Cerebellar nuclear complex (tissue), 1 donor: ENCODE measurements around the gene CHST11.

ENCODE experiments used
- DNase-seq, 2 experiments: peaks; one replicate each; lab custom pipeline; 2025; lab: John Stamatoyannopoulos, UW

CHST11 gene

GRCh38 chr12:104698871-104699270, 242.1 kb downstream of the CHST11 start:
- DNase-seq: no peak

- DNase-seq: no peak
Observed at GRCh38 chr12:104699489-104700190, 242.9 kb downstream of the CHST11 start.

- DNase-seq: no peak
Observed at GRCh38 chr12:104700324-104700723, 243.6 kb downstream of the CHST11 start.

GRCh38 chr12:104701301-104701700, 244.6 kb downstream of the CHST11 start:
- no peak for DNase-seq

GRCh38 chr12:104701756-104702155, 245.0 kb downstream of the CHST11 start:
- DNase-seq: no peak

GRCh38 chr12:104702565-104703139, 245.9 kb downstream of the CHST11 start:
- DNase-seq: no peak

GRCh38 chr12:104703372-104703771, 246.6 kb downstream of the CHST11 start:
- DNase-seq: no peak

- no peak for DNase-seq
Observed at GRCh38 chr12:104704224-104704779, 247.6 kb downstream of the CHST11 start.

GRCh38 chr12:104707194-104707593, 250.4 kb downstream of the CHST11 start:
- no peak for DNase-seq

- no peak for DNase-seq
Observed at GRCh38 chr12:104707794-104708558, 251.2 kb downstream of the CHST11 start.

- no peak for DNase-seq
Observed at GRCh38 chr12:104708891-104709290, 252.1 kb downstream of the CHST11 start.

GRCh38 chr12:104709692-104710435, 253.1 kb downstream of the CHST11 start:
- DNase-seq: no peak

GRCh38 chr12:104710940-104711689, 254.4 kb downstream of the CHST11 start:
- DNase-seq: no peak

- DNase-seq: no peak
Observed at GRCh38 chr12:104712477-104712876, 255.7 kb downstream of the CHST11 start.

GRCh38 chr12:104712968-104713367, 256.2 kb downstream of the CHST11 start:
- DNase-seq: no peak

GRCh38 chr12:104713444-104713843, 256.7 kb downstream of the CHST11 start:
- DNase-seq: no peak

GRCh38 chr12:104714369-104714768, 257.6 kb downstream of the CHST11 start:
- DNase-seq: no peak

GRCh38 chr12:104716172-104716571, 259.4 kb downstream of the CHST11 start:
- DNase-seq: no peak

- no peak for DNase-seq
Observed at GRCh38 chr12:104718304-104718929, 261.7 kb downstream of the CHST11 start.

GRCh38 chr12:104719700-104720338, 263.1 kb downstream of the CHST11 start:
- DNase-seq: no peak
